Liver (tissue), 3 donors: ENCODE data around the gene STRIT1.

Source experiments
- RAD21 ChIP-seq, 2 donors: IDR thresholded peaks; 2 replicates each; pipeline ENCODE4 v1.6.1; 2016; ENCODE audit warnings: antibody characterized with exemption in 2 of 2, mild to moderate bottlenecking in 2 of 2
- YY1 ChIP-seq: IDR thresholded peaks from 2 replicates; pipeline ENCODE4 v1.6.1; 2016; ENCODE audit warnings: antibody characterized with exemption, mild to moderate bottlenecking
- TF ChIP-seq, protein P1 (sequence below): fragments of 150-350 bp; IDR thresholded peaks from 2 replicates; pipeline ENCODE4 v1.5.1; 2017; ENCODE audit warnings: improper control_type of control experiment, low read depth, low read length; ENCODE audit not compliant: missing input control
- donor health status: healthy.
- donor health status: healthy.

DNA sequence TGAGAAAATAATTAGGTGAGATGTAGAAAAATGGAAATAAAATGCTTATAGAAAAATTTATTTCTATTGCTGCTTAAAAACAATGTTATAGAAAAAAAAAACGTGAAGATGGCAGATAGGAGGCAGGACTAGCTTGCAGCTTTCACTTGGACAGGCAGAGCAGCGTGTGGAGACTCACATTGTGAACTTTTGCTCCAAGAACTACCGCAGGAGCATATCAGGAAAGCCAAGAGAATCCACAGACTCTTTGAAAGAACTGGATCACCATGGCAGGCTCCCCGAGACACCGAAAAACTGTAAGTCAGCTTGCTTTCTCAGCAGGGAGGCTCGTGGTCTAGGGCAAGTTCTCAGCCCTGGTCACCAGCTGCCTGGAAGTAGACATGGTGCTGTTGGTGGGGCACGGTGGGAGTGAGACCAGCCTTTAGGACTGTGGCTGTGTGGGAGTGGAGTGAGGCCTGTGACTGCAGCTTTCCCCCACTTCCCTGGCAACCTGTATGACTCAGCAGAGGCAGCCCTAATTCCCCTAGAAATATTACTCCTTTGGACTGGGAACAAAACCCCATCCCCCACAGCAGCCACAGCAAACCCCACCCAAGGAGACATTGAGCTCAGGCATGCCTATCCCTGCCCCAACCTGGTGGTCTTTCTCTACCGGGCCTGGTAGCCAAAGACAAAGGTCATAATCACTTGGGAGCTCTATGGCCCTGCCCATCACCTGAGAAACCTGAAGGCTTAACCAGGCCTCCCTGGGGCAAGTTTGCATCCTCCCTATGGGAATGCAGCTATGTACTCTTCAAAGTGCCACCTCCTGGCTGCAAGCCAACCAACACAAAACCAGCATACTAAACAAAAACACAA lies 22.8 kb downstream of the STRIT1 start:
- TF ChIP-seq, protein P1, sequence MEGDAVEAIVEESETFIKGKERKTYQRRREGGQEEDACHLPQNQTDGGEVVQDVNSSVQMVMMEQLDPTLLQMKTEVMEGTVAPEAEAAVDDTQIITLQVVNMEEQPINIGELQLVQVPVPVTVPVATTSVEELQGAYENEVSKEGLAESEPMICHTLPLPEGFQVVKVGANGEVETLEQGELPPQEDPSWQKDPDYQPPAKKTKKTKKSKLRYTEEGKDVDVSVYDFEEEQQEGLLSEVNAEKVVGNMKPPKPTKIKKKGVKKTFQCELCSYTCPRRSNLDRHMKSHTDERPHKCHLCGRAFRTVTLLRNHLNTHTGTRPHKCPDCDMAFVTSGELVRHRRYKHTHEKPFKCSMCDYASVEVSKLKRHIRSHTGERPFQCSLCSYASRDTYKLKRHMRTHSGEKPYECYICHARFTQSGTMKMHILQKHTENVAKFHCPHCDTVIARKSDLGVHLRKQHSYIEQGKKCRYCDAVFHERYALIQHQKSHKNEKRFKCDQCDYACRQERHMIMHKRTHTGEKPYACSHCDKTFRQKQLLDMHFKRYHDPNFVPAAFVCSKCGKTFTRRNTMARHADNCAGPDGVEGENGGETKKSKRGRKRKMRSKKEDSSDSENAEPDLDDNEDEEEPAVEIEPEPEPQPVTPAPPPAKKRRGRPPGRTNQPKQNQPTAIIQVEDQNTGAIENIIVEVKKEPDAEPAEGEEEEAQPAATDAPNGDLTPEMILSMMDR, result no peak
- no peak for TF ChIP-seq YY1
- TF ChIP-seq RAD21 (IDR thresholded peaks at IDR 0.05), result no peak
